ENCODE measurements around the gene MAPKAPK2.

GRCh38 chr1:206635978-206636345, 48.7 kb upstream of the MAPKAPK2 start:
- TF ChIP-seq CTCF (IDR thresholded peaks at IDR 0.05): no peak
- no peak for TF ChIP-seq EZH2phosphoT487 (IDR thresholded peaks at IDR 0.05; ENCODE audit: borderline replicate concordance, low read depth)
- no peak for TF ChIP-seq SIN3A (IDR thresholded peaks at IDR 0.05; ENCODE audit: borderline replicate concordance, low read depth, low read length)
- no peak for TF ChIP-seq POLR2AphosphoS5 (IDR thresholded peaks at IDR 0.05; ENCODE audit: low read depth, low read length)
- no peak for TF ChIP-seq YY1 (IDR thresholded peaks at IDR 0.05; ENCODE audit: low read depth)
- no peak for TF ChIP-seq RCOR1 (IDR thresholded peaks at IDR 0.05; ENCODE audit: low read length)
- TF ChIP-seq FOXM1 (IDR thresholded peaks at IDR 0.05; ENCODE audit: low read depth): no peak
- TF ChIP-seq EP300 (IDR thresholded peaks at IDR 0.05; ENCODE audit: borderline replicate concordance in 1 of 2, low read depth in 1 of 2, low read length in 1 of 2): no peak
- no peak for TF ChIP-seq TAF1 (IDR thresholded peaks at IDR 0.05; ENCODE audit: borderline replicate concordance, low read depth, low read length)
- TF ChIP-seq PBX3 (IDR thresholded peaks at IDR 0.05): no peak
- no peak for TF ChIP-seq FOXJ3 (CRISPR knock-in tag; IDR thresholded peaks at IDR 0.05)

Data from SK-N-SH (cell line).